Heart right ventricle (tissue), 16 donors: Measurements from ENCODE around the gene LRRC45. TPM values are rescaled to one million over a fixed set of nuclear protein-coding genes. Genes with fewer than 3 reads are reported as not detected.

ENCODE experiments used
- ATAC-seq, 8 donors: fragments of 200-7000 bp; cut with Tn5 transposase; one replicate each; pipeline ENCODE4 v1.9.1; 2020; ENCODE audit warnings: mild to moderate bottlenecking in 8 of 8, moderate library complexity in 8 of 8, moderate number of reproducible peaks in 1 of 8
- DNase-seq, 2 donors: peaks; one replicate each; pipeline ENCODE4 v3.0.0-alpha.2; 2020
- H3K27ac ChIP-seq, 10 donors: fragments of 200-600 bp; sonication (generic) in 2 of 10; one replicate each; pipeline versions ENCODE4 v1.5.0 to v1.8.0; 2020 to 2022; ENCODE audit warnings: mild to moderate bottlenecking in 3 of 10
- H3K27me3 ChIP-seq, 7 donors: fragments of 200-600 bp; one replicate each; pipeline ENCODE4 v1.8.0; 2021 to 2022; ENCODE audit warnings: mild to moderate bottlenecking in 2 of 7
- H3K36me3 ChIP-seq, 9 donors: fragments of 200-600 bp; sonication (generic) in 1 of 9; one replicate each; pipeline versions ENCODE4 v1.5.0 to v1.8.0; 2020 to 2022; ENCODE audit warnings: mild to moderate bottlenecking in 2 of 9
- H3K4me1 ChIP-seq, 9 donors: fragments of 200-600 bp; sonication (generic) in 1 of 9; one replicate each; pipeline versions ENCODE4 v1.5.0 to v1.8.0; 2020 to 2022; ENCODE audit warnings: mild to moderate bottlenecking in 4 of 9
- H3K4me3 ChIP-seq, 10 donors: fragments of 200-600 bp; sonication (generic) in 2 of 10; one replicate each; pipeline versions ENCODE4 v1.5.0 to v1.8.0; 2020 to 2022; ENCODE audit warnings: mild to moderate bottlenecking in 7 of 10, moderate library complexity in 2 of 10
- H3K9me3 ChIP-seq, 11 donors: fragments of 200-600 bp in 10 of 11; sonication (generic) in 2 of 11; one replicate each; pipeline versions ENCODE4 v1.5.0 to v1.8.0; 2013 to 2022; ENCODE audit warnings: mild to moderate bottlenecking in 2 of 11, control low read depth in 1 of 11, moderate library complexity in 1 of 11
- CTCF ChIP-seq, 9 donors: fragments of 200-600 bp; sonication (generic) in 2 of 9; IDR thresholded peaks; one replicate each; pipeline versions ENCODE4 v1.5.0 to v1.8.0; 2021 to 2022; ENCODE audit warnings: antibody characterized with exemption in 9 of 9, mild to moderate bottlenecking in 5 of 9, moderate library complexity in 1 of 9
- WGBS, 2 donors: extraction: QIAGEN DNeasy Blood & Tissue Kit; methylation state at CpG; one replicate each; pipeline ENCODE4 v1.1.7; 2013; ENCODE audit warnings: inconsistent platforms in 1 of 2; 5-methylcytosine and 5-hydroxymethylcytosine counted together
- intact Hi-C, 10 donors: fragments of 100-400 bp; cut with DNase I; formaldehyde crosslinking; loops; one replicate each; pipeline versions ENCODE4 v1.11.1 to v1.14.2; 2022
- polyA plus RNA-seq, 2 donors: library from polyadenylated mRNA; stranded (reverse); fragments of 200-250 nt; gene quantifications; one replicate each; pipeline ENCODE4 v1.2.3, GENCODE V29; 2013
- total RNA-seq, 10 donors: library from RNA; stranded (reverse); fragmentation: NEBNext Ultra II Directional in 3 of 10; extraction: Animal tissue kit (Norgen Biotek cat#: 25700) in 3 of 10; gene quantifications; one replicate each; pipeline versions ENCODE4 v1.2.1 to v1.2.4, GENCODE V29; 2021 to 2023
- donor health status: Arrhythmogenic right ventricular cardiomyopathy.
- donor health status: ischemic (EF 13 %, LVEDD 7.1; RV severe dilation, severe dysfunction).
- donor health status: healthy with polysubstance abuse.
- donor health status: DM: no; HTN: yes; CAD: no.
- donor health status: DM: no; HTN: no; CAD: no.
- donor health status: ischemic (EF 25% LVEDD 6.9; RV normal size, moderate dysfunction).
- donor health status: ischemic (EF 25% LVEDD 5.7; RV mildly dilated, moderate dysfunction).
- donor health status: healthy.
- donor health status: DM: yes; HTN: yes; CAD: no.
- donor health status: Ischemic cardiomyopathy.
- donor health status: ischemic (EF 35%, LVEDD 5.7; RV mildly dilated, moderate dysfunction).
- donor health status: nonischemic (EF 11% LVEDD 7.7; RV severe dilation, severe dysfunction).
- donor health status: DM: yes; HTN: yes; CAD: no.
- donor health status: PGD.
- donor health status: ischemic (EF 29% LVEDD 5.4; RV normal size, mild dysfunction).
- donor health status: nonischemic (EF 23%, LVEDD 6.1; RV moderate dilation, normal function).

Gene LRRC45
- total and polyA plus RNA-seq, 12 donors, result 2.2 to 10.4 (median 3.5) TPM

GRCh38 chr17:81998691-81999438 is 24.2 kb upstream of the LRRC45 start:
- no peaks in the 10 kb centered on the region for H3K9me3 ChIP-seq
- peak in 1 of 8 donors; percentile 23 for ATAC-seq
- WGBS, 2 donors, result 84 to 90% methylated on average over 14 of the region's 14 CpGs
- peaks cover 0 to 22% (median 14%) of the 10 kb centered on the region in 9 donors for H3K4me1 ChIP-seq
- no peak overlapping the region for H3K27ac ChIP-seq
- intact Hi-C loops, result no loop called here
- H3K4me3 ChIP-seq, result no peak overlapping the region
- H3K36me3 ChIP-seq, result peaks cover 0 to 27% (median 0%) of the 10 kb centered on the region in 9 donors
- H3K27me3 ChIP-seq, result no peaks in the 10 kb centered on the region
- DNase-seq, result peak in 1 of 2 donors; percentile 13
- TF ChIP-seq CTCF (IDR thresholded peaks at IDR 0.05), result no peak

DNA sequence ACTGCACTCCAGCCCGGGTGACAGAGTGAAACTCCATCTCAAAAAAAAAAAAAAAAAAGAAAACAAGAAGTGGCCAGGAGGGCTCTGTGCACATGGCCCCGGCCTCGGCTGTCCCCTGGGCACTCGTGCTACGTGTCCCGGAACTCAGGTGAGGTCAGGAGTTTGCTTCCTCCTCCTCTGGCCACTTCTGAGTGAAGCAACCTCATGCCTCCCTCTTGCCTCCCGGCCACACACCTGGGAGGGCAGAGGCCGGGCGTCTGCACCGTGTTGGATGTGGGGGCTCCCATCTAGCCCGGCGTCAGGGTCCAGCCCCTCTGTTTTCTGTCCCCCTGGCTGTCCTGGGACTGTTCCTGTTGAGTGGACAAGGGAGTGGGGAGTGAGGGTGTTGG is 23.5 kb upstream of the LRRC45 start:
- Histone ChIP-seq H3K27ac (no peak overlapping the region), H3K4me3 (no peak overlapping the region), H3K4me1 (peaks cover 0 to 23% (median 17%) of the 10 kb centered on the region in 9 donors), H3K27me3 (no peaks in the 10 kb centered on the region), H3K9me3 (no peaks in the 10 kb centered on the region), H3K36me3 (peaks cover 0 to 24% (median 0%) of the 10 kb centered on the region in 9 donors)
- no peak for TF ChIP-seq CTCF (IDR thresholded peaks at IDR 0.05)
- 92 to 94% methylated on average over 11 to 12 of the region's 12 CpGs for WGBS, 2 donors
- DNase-seq (no peak), ATAC-seq (no peak)
- intact Hi-C loops, result no loop called here

DNA sequence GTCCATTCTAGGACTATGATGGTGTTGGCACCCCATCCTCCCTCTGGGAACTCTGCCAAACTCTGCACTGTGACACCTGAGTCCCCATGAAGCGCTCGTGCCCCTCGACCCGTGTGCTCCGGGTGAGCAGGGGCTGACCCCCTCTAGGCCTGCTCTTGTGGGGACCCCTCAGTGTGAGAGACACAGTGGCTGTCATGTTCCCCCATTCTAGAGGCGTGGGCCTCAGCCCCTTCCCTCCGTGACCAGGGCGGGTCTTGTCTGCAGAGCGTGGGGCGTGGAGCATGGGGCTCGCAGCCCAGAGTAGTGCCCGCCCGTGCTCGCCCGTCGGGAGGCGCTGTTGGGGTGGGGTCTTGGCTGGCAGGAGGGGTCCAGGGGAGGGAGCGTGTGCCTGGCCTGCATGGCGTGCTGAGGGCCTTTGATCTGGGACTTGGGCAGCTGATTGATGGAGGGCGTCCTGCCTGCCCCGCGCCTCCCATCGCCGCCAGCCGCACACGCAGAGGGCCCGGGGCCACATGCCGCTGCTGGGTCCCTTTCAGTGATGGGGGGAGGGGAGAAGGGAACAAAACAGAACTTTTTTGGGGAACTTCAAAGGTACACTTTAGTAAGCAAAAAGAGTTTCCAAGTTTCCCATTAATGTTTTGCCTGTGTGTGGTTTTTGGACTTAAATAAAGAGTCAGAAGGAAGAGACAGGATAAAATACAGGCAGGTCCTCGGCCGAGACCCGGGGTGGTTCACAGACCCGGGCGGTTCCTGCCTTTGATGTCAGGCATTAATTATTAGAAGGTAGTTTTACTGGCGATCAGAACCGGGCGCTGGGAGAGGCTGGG is 22.9 kb upstream of the LRRC45 start:
- ATAC-seq, result peak in 1 of 8 donors; percentile 10

More for the DNA sequence above, 22.9 kb upstream of the LRRC45 start:
- no peak overlapping the region for H3K4me3 ChIP-seq
- H3K9me3 ChIP-seq, result no peaks in the 10 kb centered on the region
- 87 to 89% methylated on average over 36 of the region's 36 CpGs for WGBS, 2 donors
- H3K36me3 ChIP-seq, result peaks cover 0 to 20% (median 0%) of the 10 kb centered on the region in 9 donors
- no peak overlapping the region for H3K27ac ChIP-seq
- H3K4me1 ChIP-seq, result peaks cover 0 to 23% (median 17%) of the 10 kb centered on the region in 9 donors
- DNase-seq, result peak in 1 of 2 donors; percentile 9
- no peaks in the 10 kb centered on the region for H3K27me3 ChIP-seq
- intact Hi-C loops, result no loop called here
- no peak for TF ChIP-seq CTCF (IDR thresholded peaks at IDR 0.05)
